Esophagus squamous epithelium (tissue), 5 donors: ENCODE results near the gene CLCN3. TPM values are rescaled to one million over a fixed set of nuclear protein-coding genes. Genes with fewer than 3 reads are reported as not detected.

Experiments
- DNase-seq: peaks from one replicate; lab custom pipeline; 2025; lab: John Stamatoyannopoulos, UW
- H3K27ac ChIP-seq, 4 donors: fragments of 200-600 bp; sonication (generic); one replicate each; pipeline ENCODE4 v1.5.1; 2016 to 2019; ENCODE audit warnings: mild to moderate bottlenecking in 1 of 4
- H3K27me3 ChIP-seq, 4 donors: fragments of 200-600 bp; sonication (generic); 1 replicate in 3 of 4; 2 replicates in 1 of 4; pipeline versions ENCODE4 v1.5.1 to v1.6.0; 2017 to 2021; ENCODE audit warnings: antibody characterized with exemption in 1 of 4
- H3K36me3 ChIP-seq, 3 donors: fragments of 200-600 bp; sonication (generic); one replicate each; pipeline ENCODE4 v1.5.1; 2016 to 2019
- H3K4me1 ChIP-seq, 3 donors: fragments of 200-600 bp; sonication (generic); one replicate each; pipeline ENCODE4 v1.5.1; 2017 to 2019
- H3K4me3 ChIP-seq, 4 donors: fragments of 200-600 bp; sonication (generic); 1 replicate in 3 of 4; 2 replicates in 1 of 4; pipeline ENCODE4 v1.5.1; 2016 to 2019; ENCODE audit warnings: mild to moderate bottlenecking in 2 of 4, moderate library complexity in 1 of 4
- H3K9me3 ChIP-seq, 3 donors: fragments of 200-600 bp; sonication (generic); one replicate each; pipeline ENCODE4 v1.5.1; 2016 to 2019
- POLR2A ChIP-seq, 4 donors: fragments of 450-650 bp; IDR thresholded peaks; one replicate each; pipeline ENCODE4 v1.6.1; 2017; ENCODE audit warnings: antibody characterized with exemption in 4 of 4, mild to moderate bottlenecking in 4 of 4, moderate library complexity in 3 of 4
- WGBS, 2 donors: methylation state at CpG; one replicate each; pipeline ENCODE4 v1.1.5; 2018; 5-methylcytosine and 5-hydroxymethylcytosine counted together
- intact Hi-C: fragments of 100-400 bp; cut with DNase I; formaldehyde crosslinking; loops from one replicate; pipeline ENCODE4 v1.15.0; 2022
- total RNA-seq, 4 donors: library from RNA; depleted of rRNA; stranded (reverse); fragments of >200 nt; gene quantifications; one replicate each; pipeline ENCODE4 v1.1.0, GENCODE V29; 2016
- TF ChIP-seq, protein P1 (sequence below), 6 experiments: fragments of 450-650 bp in 4 of 6; fragments of 200-600 bp in 2 of 6; sonication (generic) in 2 of 6; IDR thresholded peaks; one replicate each; pipeline ENCODE4 v1.5.1; 2016 to 2019; ENCODE audit warnings: antibody characterized with exemption in 6 of 6, mild to moderate bottlenecking in 4 of 6, moderate library complexity in 4 of 6
- donor health status: DM: yes; HTN: yes; CAD: no.

The CLCN3 gene
- total RNA-seq, 4 donors from 2014 or later: 31.3 to 66.3 (median 46.1) TPM

DNA sequence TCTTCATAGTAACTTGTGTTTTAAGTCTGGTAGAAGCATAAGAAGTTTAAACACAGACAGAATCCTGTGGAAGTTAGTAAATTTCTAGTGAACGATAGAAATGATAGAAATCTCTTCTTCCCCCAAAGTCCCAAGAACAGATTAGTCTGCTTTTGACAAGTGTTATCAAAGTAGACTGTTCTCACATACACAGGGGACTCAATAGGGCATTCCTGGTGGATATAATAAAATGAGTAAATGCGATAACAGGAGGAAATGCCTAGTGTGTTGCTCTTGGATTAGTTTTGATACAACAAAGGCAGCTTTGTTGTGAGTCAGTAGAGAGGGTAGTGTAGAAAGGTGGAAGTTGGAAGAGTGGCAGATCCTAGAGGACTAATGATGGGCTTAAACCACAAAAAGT is 43.5 kb downstream of the CLCN3 start:
- 68 to 84% methylated on average over 2 of the region's 2 CpGs for WGBS, 2 donors
- intact Hi-C loops: no loop called here

DNA sequence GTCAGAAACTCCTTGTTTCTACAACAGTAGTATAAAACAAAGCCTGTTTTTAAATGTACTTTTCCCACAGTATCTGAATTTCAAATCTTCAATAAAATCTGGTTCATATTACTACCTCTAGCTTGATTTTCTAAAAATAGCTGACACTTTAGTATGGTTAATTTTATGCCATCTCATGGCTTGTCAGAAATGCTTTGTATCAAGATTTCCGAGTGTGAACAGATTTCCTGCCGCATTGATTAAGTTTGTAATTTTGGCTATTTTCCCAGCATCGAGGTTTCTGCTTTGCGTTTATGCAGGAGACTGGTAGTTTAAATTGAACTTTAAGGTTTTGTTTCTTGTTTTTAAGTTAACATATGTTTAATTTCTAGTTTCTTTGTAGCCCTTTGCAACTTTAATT is 44.2 kb downstream of the CLCN3 start:
- 37 to 50% methylated on average over 4 of the region's 4 CpGs for WGBS, 2 donors
- no peak overlapping the region for H3K27ac ChIP-seq
- intact Hi-C loops: no loop called here

More for the DNA sequence above, 43.5 kb downstream of the CLCN3 start:
- Histone ChIP-seq H3K36me3 (peaks cover 0 to 3% (median 0%) of the 10 kb centered on the region in 3 donors), H3K27me3 (no peaks in the 10 kb centered on the region), H3K4me3 (no peak overlapping the region), H3K27ac (no peak overlapping the region), H3K9me3 (no peaks in the 10 kb centered on the region), H3K4me1 (peaks cover 0 to 46% (median 5%) of the 10 kb centered on the region in 3 donors)
- no peak for DNase-seq
- TF ChIP-seq, protein P1, sequence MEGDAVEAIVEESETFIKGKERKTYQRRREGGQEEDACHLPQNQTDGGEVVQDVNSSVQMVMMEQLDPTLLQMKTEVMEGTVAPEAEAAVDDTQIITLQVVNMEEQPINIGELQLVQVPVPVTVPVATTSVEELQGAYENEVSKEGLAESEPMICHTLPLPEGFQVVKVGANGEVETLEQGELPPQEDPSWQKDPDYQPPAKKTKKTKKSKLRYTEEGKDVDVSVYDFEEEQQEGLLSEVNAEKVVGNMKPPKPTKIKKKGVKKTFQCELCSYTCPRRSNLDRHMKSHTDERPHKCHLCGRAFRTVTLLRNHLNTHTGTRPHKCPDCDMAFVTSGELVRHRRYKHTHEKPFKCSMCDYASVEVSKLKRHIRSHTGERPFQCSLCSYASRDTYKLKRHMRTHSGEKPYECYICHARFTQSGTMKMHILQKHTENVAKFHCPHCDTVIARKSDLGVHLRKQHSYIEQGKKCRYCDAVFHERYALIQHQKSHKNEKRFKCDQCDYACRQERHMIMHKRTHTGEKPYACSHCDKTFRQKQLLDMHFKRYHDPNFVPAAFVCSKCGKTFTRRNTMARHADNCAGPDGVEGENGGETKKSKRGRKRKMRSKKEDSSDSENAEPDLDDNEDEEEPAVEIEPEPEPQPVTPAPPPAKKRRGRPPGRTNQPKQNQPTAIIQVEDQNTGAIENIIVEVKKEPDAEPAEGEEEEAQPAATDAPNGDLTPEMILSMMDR (IDR thresholded peaks at IDR 0.05): no peak
- TF ChIP-seq POLR2A (IDR thresholded peaks at IDR 0.05): no peak

DNA sequence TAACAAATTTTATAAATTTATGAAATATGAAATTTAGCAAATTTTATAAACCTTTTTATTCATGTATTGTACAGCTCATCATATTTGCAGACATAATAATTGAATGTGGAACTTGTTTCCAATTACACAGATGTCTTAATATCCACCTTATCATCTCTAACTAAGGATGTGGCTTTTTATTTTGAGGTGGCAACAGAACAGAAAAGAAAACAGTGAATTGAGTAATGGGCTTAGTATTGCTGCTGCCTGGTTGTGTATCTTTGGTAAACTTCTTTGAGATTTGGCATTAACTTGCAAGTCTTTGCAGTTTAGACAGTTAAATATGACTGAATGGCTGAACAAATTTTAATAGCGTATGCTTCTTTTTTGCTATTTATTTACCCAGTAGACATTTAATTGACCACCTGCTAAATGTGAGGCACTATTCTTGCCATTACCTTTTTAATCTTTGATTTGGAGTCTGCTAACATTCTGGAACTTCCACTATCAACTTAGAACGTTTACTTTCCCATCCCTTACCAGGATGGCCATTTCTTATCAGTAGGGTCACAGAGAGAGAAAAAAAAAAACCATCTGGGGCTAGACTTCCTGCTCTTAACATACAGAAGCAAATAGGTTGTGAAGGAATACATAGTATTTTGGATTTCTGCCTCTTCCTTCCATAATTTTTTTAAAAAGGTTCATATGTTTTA is 44.8 kb downstream of the CLCN3 start:
- peaks cover 0 to 33% (median 0%) of the 10 kb centered on the region in 3 donors for H3K4me1 ChIP-seq
- H3K4me3 ChIP-seq: no peak overlapping the region
- intact Hi-C loops: no loop called here
- no peak overlapping the region for H3K27ac ChIP-seq
- no peak for TF ChIP-seq POLR2A (IDR thresholded peaks at IDR 0.05)
- TF ChIP-seq, protein P1 (IDR thresholded peaks at IDR 0.05): no peak
- no peaks in the 10 kb centered on the region for H3K27me3 ChIP-seq
- WGBS, 2 donors: 68 to 74% methylated on average over 2 of the region's 2 CpGs
- H3K9me3 ChIP-seq: no peaks in the 10 kb centered on the region
- H3K36me3 ChIP-seq: peaks cover 0 to 3% (median 0%) of the 10 kb centered on the region in 3 donors
- no peak for DNase-seq

More for the DNA sequence above, 44.2 kb downstream of the CLCN3 start:
- no peak for DNase-seq
- Histone ChIP-seq H3K4me1 (peaks cover 0 to 39% (median 0%) of the 10 kb centered on the region in 3 donors), H3K27me3 (no peaks in the 10 kb centered on the region), H3K4me3 (no peak overlapping the region), H3K36me3 (peaks cover 0 to 3% (median 0%) of the 10 kb centered on the region in 3 donors), H3K9me3 (no peaks in the 10 kb centered on the region)
- TF ChIP-seq POLR2A (IDR thresholded peaks at IDR 0.05): no peak
- TF ChIP-seq, protein P1 (IDR thresholded peaks at IDR 0.05): no peak

DNA sequence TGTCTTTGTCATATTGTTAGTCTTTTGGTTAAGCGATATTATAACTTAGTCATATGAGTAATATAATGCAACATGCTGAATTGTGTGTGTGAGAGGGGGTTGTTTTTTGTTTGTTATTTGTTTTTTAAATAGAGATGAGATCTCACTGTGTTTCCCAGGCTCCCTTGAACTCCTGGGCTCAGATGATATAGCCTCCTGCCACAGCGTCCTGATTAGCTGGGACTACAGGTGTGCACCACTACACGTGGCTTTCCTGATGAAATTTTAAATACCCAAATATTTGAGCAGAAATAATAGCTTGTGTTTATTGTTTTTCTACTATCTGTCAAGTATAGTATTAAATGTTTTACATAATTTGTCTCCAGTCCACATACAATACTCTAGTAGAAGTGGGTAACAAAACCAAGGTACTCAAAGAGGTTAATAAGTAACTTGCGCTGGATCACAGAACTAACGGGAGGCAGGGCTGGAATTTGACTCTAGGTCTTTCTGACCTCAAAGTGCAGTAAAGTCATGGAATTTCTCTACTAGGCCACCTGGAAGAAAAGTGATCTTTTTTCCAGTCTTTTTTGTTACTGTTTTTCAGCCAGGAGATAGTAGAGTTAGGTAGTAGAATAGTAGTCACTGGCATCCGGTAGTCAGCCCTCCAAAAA is 47.8 kb downstream of the CLCN3 start:
- no peak for DNase-seq
- Histone ChIP-seq H3K36me3 (peaks cover 0 to 15% (median 0%) of the 10 kb centered on the region in 3 donors), H3K4me3 (no peak overlapping the region), H3K4me1 (peaks cover 0 to 12% (median 0%) of the 10 kb centered on the region in 3 donors), H3K27me3 (no peaks in the 10 kb centered on the region), H3K27ac (no peak overlapping the region), H3K9me3 (no peaks in the 10 kb centered on the region)
- WGBS, 2 donors: 87 to 92% methylated on average over 6 of the region's 6 CpGs
- intact Hi-C loops: no loop called here
- TF ChIP-seq, protein P1 (IDR thresholded peaks at IDR 0.05): no peak
- TF ChIP-seq POLR2A (IDR thresholded peaks at IDR 0.05): no peak

DNA sequence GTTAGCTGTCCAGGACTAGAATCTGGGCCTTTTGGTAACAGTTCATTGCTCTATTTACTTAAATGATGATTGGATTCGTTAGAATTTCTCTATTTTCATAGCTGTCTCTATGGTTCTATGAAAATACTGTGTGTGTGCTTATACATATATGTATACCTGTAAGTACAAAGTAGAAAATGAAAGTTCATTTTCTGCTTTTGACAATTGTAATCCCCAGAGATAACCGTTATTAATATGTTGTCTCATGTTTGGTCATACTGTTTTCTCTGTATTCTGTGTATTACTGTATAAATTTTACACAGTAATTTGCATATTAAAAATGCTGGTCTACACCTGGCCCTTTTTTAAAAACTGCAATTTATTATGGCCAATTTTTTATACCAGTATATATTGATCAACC is 55.4 kb downstream of the CLCN3 start:
- H3K36me3 ChIP-seq: peaks cover 0 to 19% (median 0%) of the 10 kb centered on the region in 3 donors
- H3K27me3 ChIP-seq: no peaks in the 10 kb centered on the region
- intact Hi-C loops: no loop called here
- no peak overlapping the region for H3K4me3 ChIP-seq
- no peaks in the 10 kb centered on the region for H3K9me3 ChIP-seq
- no peak for DNase-seq
- WGBS, 2 donors: 51 to 61% methylated on average over 2 of the region's 2 CpGs
- no peaks in the 10 kb centered on the region for H3K4me1 ChIP-seq
- TF ChIP-seq, protein P1 (IDR thresholded peaks at IDR 0.05): no peak
- no peak for TF ChIP-seq POLR2A (IDR thresholded peaks at IDR 0.05)
- no peak overlapping the region for H3K27ac ChIP-seq
